K562 (cell line): ENCODE data around the gene ERN1. TPM values are rescaled to one million over a fixed set of nuclear protein-coding genes. Genes with fewer than 3 reads are reported as not detected.

Experiments used
- ARID1B ChIP-seq: fragments of 450-650 bp; IDR thresholded peaks from 2 replicates; pipeline ENCODE4 v1.6.1; 2016; ENCODE audit warnings: antibody characterized with exemption, mild to moderate bottlenecking, inconsistent platforms
- BDP1 ChIP-seq: IDR thresholded peaks from 3 replicates; pipeline ENCODE4 v1.6.1; 2011; ENCODE audit not compliant: insufficient read length, insufficient read depth
- CBX1 ChIP-seq: sonication (generic); IDR thresholded peaks from 2 replicates; pipeline ENCODE4 v1.6.1; 2016; ENCODE audit warnings: antibody characterized with exemption, low read depth, mild to moderate bottlenecking
- E2F6 ChIP-seq, 2 experiments: IDR thresholded peaks; 2 replicates each; pipeline ENCODE4 v1.6.1; 2011; ENCODE audit warnings: borderline replicate concordance in 1 of 2, control low read depth in 1 of 2, low read depth in 1 of 2, low read length in 1 of 2, mild to moderate bottlenecking in 1 of 2, mixed read lengths in 1 of 2, moderate library complexity in 1 of 2; ENCODE audit not compliant: insufficient read depth in 1 of 2, insufficient read length in 1 of 2, poor library complexity in 1 of 2, severe bottlenecking in 1 of 2; ENCODE audit errors: extremely low read depth in 1 of 2
- HIVEP1 ChIP-seq: fragments of 250-450 bp; sonication (Bioruptor Pico); IDR thresholded peaks from 2 replicates; pipeline ENCODE4 v1.4.0; 2020; ENCODE audit warnings: mild to moderate bottlenecking
- HSF4 ChIP-seq: fragments of 250-450 bp; sonication (Bioruptor Pico); IDR thresholded peaks from 2 replicates; pipeline ENCODE4 v2.1.2; 2022; ENCODE audit warnings: mild to moderate bottlenecking, moderate library complexity, borderline replicate concordance
- NR0B1 ChIP-seq: fragments of 450-650 bp; IDR thresholded peaks from one replicate; pipeline ENCODE4 v1.6.1; 2018; ENCODE audit warnings: mild to moderate bottlenecking, moderate library complexity; ENCODE audit not compliant: partially characterized antibody
- PATZ1 ChIP-seq: fragments of 250-450 bp; sonication (Bioruptor Pico); IDR thresholded peaks from 2 replicates; pipeline ENCODE4 v1.5.0; 2020; ENCODE audit warnings: mild to moderate bottlenecking, borderline replicate concordance
- THRA ChIP-seq: fragments of 450-650 bp; IDR thresholded peaks from 2 replicates; pipeline ENCODE4 v1.6.1; 2017; ENCODE audit warnings: mild to moderate bottlenecking, moderate library complexity
- TSC22D4 ChIP-seq: fragments of 450-650 bp; IDR thresholded peaks from 2 replicates; pipeline ENCODE4 v1.6.1; 2016; ENCODE audit warnings: missing genetic modification characterization, missing biosample characterization, control low read depth
- ZNF280A ChIP-seq: fragments of 450-650 bp; IDR thresholded peaks from 2 replicates; pipeline ENCODE4 v1.6.1; 2018; ENCODE audit warnings: mild to moderate bottlenecking, low read depth; ENCODE audit not compliant: partially characterized antibody
- ZNF311 ChIP-seq: fragments of 250-450 bp; sonication (Bioruptor Pico); IDR thresholded peaks from 2 replicates; pipeline ENCODE4 v1.4.0; 2020; ENCODE audit warnings: mild to moderate bottlenecking, moderate library complexity
- ZNF561 ChIP-seq: fragments of 450-650 bp; formaldehyde crosslinking; conservative IDR thresholded peaks from 2 replicates; pipeline ENCODE4 v1.4.0; 2020; ENCODE audit warnings: mild to moderate bottlenecking, moderate library complexity
- ZNF609 ChIP-seq: sonication (generic); formaldehyde crosslinking; IDR thresholded peaks from 2 replicates; pipeline ENCODE4 v1.8.1; 2023; ENCODE audit warnings: missing genetic modification reagents, mild to moderate bottlenecking, borderline replicate concordance
- ZNF77 ChIP-seq: fragments of 250-450 bp; sonication (Bioruptor Pico); IDR thresholded peaks from 2 replicates; pipeline ENCODE4 v1.5.0; 2020
- polyA plus RNA-seq, 8 experiments: library from polyadenylated mRNA; depleted of rRNA in 4 of 8; stranded (reverse) in 5 of 8; unstranded in 3 of 8; fragments of >200 nt; fragmentation: Nextera tagmentation in 2 of 8; fragmentation: Illumina TruSeq in 1 of 8; extraction: Ambion mirVana in 2 of 8; extraction: Trizol in 1 of 8; gene quantifications; 2 replicates each; pipeline versions ENCODE4 v1.2.1 to v1.2.3, GENCODE V29; 2011 to 2014; ENCODE audit warnings: inconsistent platforms in 1 of 8, missing spikeins in 1 of 8
- total RNA-seq, 7 experiments: library from RNA; depleted of rRNA in 6 of 7; stranded (reverse); fragments of >200 nt in 6 of 7; fragmentation: Illumina TruSeq in 2 of 7; extraction: Trizol in 2 of 7; gene quantifications; 2 replicates each; pipeline versions ENCODE4 v1.2.1 to v1.2.3, GENCODE V29; 2011 to 2021; ENCODE audit warnings: low replicate concordance in 1 of 7

ERN1 gene
- total and polyA plus RNA-seq, 9 of the 15 experiments (the other 6 are each of a cell fraction or from before 2014, with no cell fraction given) = 2.1 to 22.5 (median 7.3) TPM

- TF ChIP-seq HSF4 (CRISPR knock-in tag) = no peak
- no peak for TF ChIP-seq ZNF609 (CRISPR knock-in tag)
- TF ChIP-seq BDP1 = no peak
- TF ChIP-seq ZNF561 (CRISPR knock-in tag) = no peak
- no peak for TF ChIP-seq ZNF77 (CRISPR knock-in tag)
- TF ChIP-seq ARID1B = peak; percentile 98
- no peak for TF ChIP-seq HIVEP1 (CRISPR knock-in tag)
- TF ChIP-seq ZNF311 (CRISPR knock-in tag) = no peak
- peak in 1 of 2 experiments; percentile 44 for TF ChIP-seq E2F6 (IDR thresholded peaks at IDR 0.05; ENCODE audit: borderline replicate concordance in 1 of 2, extremely low read depth in 1 of 2, insufficient read depth in 1 of 2, insufficient read length in 1 of 2, low read depth in 1 of 2, low read length in 1 of 2, poor library complexity in 1 of 2, severe bottlenecking in 1 of 2)
- no peak for TF ChIP-seq THRA
- TF ChIP-seq TSC22D4 (tag) = no peak
- TF ChIP-seq CBX1 = no peak
- no peak for TF ChIP-seq ZNF280A
- no peak for TF ChIP-seq NR0B1
- TF ChIP-seq PATZ1 (CRISPR knock-in tag) = no peak
Observed at GRCh38 chr17:64024215-64024654, 105.7 kb downstream of the ERN1 start (continued).
